AG04450 (cell line): ENCODE data around the gene COQ8B. TPM values are rescaled to one million over a fixed set of nuclear protein-coding genes. Genes with fewer than 3 reads are reported as not detected.

Experiments used
- CTCF ChIA-PET: fragments of 300-600, 350-600 bp; formaldehyde crosslinking; extraction: SDS; loops from one replicate; lab custom pipeline; 2022; ENCODE audit warnings: antibody characterized with exemption, inconsistent platforms; lab: Charles Lee
- POLR2A ChIA-PET: fragments of 350-600 bp; formaldehyde crosslinking; extraction: SDS; loops from one replicate; lab custom pipeline; 2021; ENCODE audit warnings: antibody characterized with exemption, inconsistent platforms; lab: Yijun Ruan, JAX
- DNase-seq: peaks from one replicate; pipeline ENCODE4 v3.0.0-alpha.2; 2011; ENCODE audit warnings: low read depth, low spot score
- H3K27ac ChIP-seq: one replicate; pipeline ENCODE4 v1.5.1; 2012; ENCODE audit warnings: low read depth, low read length, control low read depth
- H3K27me3 ChIP-seq: one replicate; pipeline ENCODE4 v1.6.0; 2012; ENCODE audit warnings: low read length; ENCODE audit not compliant: control insufficient read depth, insufficient read depth
- H3K4me3 ChIP-seq: 2 replicates; pipeline ENCODE4 v1.5.1; 2011; ENCODE audit warnings: mild to moderate bottlenecking, low read depth, low read length, control low read depth
- H3K9me3 ChIP-seq: 2 replicates; pipeline ENCODE4 v1.5.1; 2012; ENCODE audit warnings: low read length; ENCODE audit not compliant: control insufficient read depth, insufficient read depth
- polyA plus RNA-seq: library from polyadenylated mRNA; depleted of rRNA; stranded (reverse); fragments of >200 nt; gene quantifications from 2 replicates; pipeline ENCODE4 v1.2.3, GENCODE V29; 2011
- TF ChIP-seq, protein P1 (sequence below): IDR thresholded peaks from 2 replicates; pipeline ENCODE4 v1.5.1; 2011; ENCODE audit warnings: low read depth, low read length, control low read depth, inconsistent platforms

The COQ8B gene
- polyA plus RNA-seq, 1 experiment = 16.0 TPM

DNA sequence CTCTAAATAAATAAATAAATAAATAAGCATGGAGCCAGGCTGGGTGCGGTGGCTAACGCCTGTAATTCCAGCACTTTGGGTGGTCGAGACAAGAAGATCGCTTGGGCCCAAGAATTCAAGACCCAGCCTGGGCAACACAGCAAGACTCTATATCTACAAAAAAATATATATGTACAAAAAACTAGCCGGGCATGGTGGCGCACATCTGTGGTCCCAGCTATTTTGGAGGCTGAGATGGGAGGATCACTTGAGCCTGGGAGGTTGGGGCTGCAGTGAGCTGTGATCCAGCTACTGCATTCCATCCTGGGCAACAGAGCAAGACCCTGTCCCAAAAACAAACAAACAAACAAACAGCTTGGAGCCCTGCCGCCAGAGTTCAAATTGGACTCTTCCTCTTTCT, 30.9 kb upstream of the COQ8B start:
- TF ChIP-seq, protein P1, sequence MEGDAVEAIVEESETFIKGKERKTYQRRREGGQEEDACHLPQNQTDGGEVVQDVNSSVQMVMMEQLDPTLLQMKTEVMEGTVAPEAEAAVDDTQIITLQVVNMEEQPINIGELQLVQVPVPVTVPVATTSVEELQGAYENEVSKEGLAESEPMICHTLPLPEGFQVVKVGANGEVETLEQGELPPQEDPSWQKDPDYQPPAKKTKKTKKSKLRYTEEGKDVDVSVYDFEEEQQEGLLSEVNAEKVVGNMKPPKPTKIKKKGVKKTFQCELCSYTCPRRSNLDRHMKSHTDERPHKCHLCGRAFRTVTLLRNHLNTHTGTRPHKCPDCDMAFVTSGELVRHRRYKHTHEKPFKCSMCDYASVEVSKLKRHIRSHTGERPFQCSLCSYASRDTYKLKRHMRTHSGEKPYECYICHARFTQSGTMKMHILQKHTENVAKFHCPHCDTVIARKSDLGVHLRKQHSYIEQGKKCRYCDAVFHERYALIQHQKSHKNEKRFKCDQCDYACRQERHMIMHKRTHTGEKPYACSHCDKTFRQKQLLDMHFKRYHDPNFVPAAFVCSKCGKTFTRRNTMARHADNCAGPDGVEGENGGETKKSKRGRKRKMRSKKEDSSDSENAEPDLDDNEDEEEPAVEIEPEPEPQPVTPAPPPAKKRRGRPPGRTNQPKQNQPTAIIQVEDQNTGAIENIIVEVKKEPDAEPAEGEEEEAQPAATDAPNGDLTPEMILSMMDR = no peak
- H3K9me3 ChIP-seq = no peaks in the 10 kb centered on the region
- CTCF ChIA-PET = interaction anchor here (1.4 kb wide), 1 partner anchor 59 kb away, joined by 4 read pairs; no protein-coding TSS in a partner anchor

DNA sequence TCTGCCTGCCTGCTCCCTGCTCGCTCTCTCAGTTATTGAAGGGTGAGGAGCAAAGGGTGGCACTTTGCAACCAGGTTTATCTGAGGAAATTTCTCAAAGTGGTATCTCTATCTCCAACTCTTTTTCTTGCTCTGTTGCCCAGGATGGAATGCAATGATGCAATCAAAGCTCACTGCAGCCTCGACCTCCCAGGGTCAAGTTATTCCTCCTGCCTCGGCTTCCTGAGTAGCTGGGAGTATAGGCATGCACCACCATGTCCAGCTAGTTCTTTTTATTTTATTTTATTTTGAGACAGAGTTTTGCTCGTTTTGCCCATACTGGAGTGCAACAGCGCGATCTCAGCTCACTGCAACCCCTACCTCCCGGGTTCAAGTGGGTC, 28.7 kb upstream of the COQ8B start:
- peak; percentile 24 for DNase-seq
- Histone ChIP-seq H3K27ac (peak overlapping the region; percentile 42), H3K4me3 (no peak overlapping the region), H3K9me3 (no peaks in the 10 kb centered on the region), H3K27me3 (no peaks in the 10 kb centered on the region)
- TF ChIP-seq, protein P1 = no peak
- POLR2A ChIA-PET = interaction anchor here (1.1 to 1.5 kb wide), 3 partner anchors 28 to 82 kb away, joined by 3 to 5 read pairs (median 4); partner anchors contain the start of genes COQ8B and ITPKC
- CTCF ChIA-PET = interaction anchor here (1.7 kb wide), 1 partner anchor 61 kb away, joined by 4 read pairs; no protein-coding TSS in a partner anchor

More for the DNA sequence above, 30.9 kb upstream of the COQ8B start:
- DNase-seq = no peak
- H3K27me3 ChIP-seq = no peaks in the 10 kb centered on the region
- POLR2A ChIA-PET = no interaction called here
- no peak overlapping the region for H3K4me3 ChIP-seq
- no peak overlapping the region for H3K27ac ChIP-seq

DNA sequence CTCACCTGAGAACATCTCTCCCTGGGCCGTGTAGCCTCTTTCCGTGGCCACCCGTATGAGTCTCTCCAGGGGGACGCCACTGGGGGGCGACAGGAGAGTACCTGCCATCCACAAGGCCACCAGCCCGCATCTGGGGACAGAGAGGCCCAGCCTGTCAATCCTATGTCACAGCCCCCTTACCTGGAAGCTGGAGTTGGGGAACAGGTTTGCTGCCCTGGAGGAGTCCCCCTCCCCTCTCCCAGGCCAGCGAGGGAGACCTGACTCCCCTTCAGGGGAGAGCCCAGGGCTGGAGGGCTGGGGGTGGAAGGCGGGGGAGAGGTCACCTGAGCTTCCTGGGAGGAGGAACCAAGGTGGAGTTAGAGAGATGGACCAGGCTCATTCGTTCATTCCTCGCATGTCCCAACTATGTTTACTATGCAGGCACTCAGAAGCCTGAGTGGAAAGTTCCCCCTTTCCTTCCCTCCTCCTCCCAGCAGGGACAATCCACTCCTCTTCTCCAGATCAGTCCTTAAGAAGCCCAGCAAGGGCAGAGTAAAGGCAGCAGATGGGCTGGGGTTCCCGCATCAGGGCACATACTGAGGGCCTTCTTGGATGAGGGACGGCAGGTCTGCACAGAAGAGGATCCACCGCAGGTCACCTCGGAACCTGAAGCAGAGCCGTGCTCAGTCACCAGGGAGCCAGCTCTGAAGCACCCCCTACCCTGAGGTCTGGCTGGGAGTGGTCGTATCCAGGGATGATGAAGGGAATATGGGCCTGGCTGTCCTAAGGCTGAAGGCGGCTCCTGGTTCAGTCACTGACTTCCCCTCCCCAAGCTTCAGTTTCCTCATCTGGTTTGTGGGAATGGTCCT, 28.1 kb upstream of the COQ8B start:
- POLR2A ChIA-PET = interaction anchor here (1.1 to 1.5 kb wide), 3 partner anchors 28 to 82 kb away, joined by 3 to 5 read pairs (median 4); partner anchors contain the start of genes COQ8B and ITPKC
- TF ChIP-seq, protein P1 = no peak
- H3K27ac ChIP-seq = peak overlapping the region; percentile 42

DNA sequence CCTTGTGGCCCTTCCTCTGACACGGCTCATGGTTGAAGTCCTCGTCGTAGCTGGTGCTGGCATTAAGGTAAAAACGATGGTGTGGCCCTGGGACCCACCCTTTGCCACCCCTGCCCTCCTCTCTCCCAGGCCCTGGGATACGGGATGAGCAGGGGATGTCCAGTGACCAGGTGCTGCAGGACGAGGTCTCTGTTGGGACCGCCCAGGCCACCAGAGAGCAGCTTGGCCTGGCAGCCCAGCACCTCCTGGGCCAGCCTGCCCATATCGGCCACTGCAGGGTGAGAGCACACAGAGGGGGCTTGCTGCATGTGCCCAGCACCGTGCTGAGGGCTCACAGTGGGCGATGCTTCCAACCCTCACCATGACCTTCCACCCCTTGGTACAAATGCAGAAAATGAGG, 27.2 kb upstream of the COQ8B start:
- TF ChIP-seq, protein P1 = no peak
- DNase-seq = no peak
- CTCF ChIA-PET = interaction anchor here (0.5 to 1.7 kb wide), 2 partner anchors 62 to 543 kb away, joined by 4 to 6 read pairs; no protein-coding TSS in a partner anchor
- Histone ChIP-seq H3K9me3 (no peaks in the 10 kb centered on the region), H3K27me3 (no peaks in the 10 kb centered on the region), H3K27ac (no peak overlapping the region), H3K4me3 (no peak overlapping the region)
- POLR2A ChIA-PET = interaction anchor here (1.1 kb wide), 1 partner anchor 53 kb away, joined by 3 read pairs; the partner anchor contains the start of gene NUMBL

More for the DNA sequence above, 28.1 kb upstream of the COQ8B start:
- DNase-seq = no peak
- CTCF ChIA-PET = interaction anchor here (1.7 kb wide), 1 partner anchor 61 kb away, joined by 4 read pairs; no protein-coding TSS in a partner anchor
- H3K9me3 ChIP-seq = no peaks in the 10 kb centered on the region
- no peaks in the 10 kb centered on the region for H3K27me3 ChIP-seq
- no peak overlapping the region for H3K4me3 ChIP-seq

DNA sequence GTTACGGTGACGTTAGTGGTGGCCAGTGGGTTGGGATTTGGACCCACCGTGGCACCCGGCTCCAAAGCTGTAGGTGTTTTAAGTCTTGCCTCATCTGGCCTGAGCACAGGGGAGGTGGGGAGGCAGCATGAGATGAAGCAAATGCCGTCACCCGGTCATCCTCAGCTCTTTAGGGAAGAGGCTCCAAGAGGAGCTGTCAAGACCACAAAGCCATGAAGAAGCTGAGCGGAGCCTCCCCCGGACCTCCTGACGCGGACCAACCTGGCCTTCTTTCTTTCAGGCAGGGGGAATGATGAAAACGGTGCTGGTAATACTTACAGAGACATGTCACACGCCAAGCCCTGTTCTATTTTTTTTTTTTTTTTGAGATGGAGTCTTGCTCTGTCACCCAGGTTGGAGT, 26.2 kb upstream of the COQ8B start:
- Histone ChIP-seq H3K27ac (no peak overlapping the region), H3K9me3 (no peaks in the 10 kb centered on the region), H3K27me3 (no peaks in the 10 kb centered on the region), H3K4me3 (no peak overlapping the region)
- ChIA-PET POLR2A (interaction anchor here (1.1 to 2.5 kb wide), 4 partner anchors 7 to 52 kb away, joined by 3 to 10 read pairs (median 3); partner anchors contain the start of genes ACTMAP, NUMBL and RAB4B), CTCF (no interaction called here)
- no peak for DNase-seq
- TF ChIP-seq, protein P1 = no peak
